A549 (cell line): ENCODE measurements around the gene GLCE.

Source experiments
- CHD4 ChIP-seq: fragments of 200-600 bp; sonication (generic); IDR thresholded peaks from 2 replicates; pipeline ENCODE4 v1.6.1; 2016; ENCODE audit warnings: antibody characterized with exemption, mild to moderate bottlenecking, borderline replicate concordance
- EP300 ChIP-seq, 2 experiments: fragments of >200 bp; sonication (Bioruptor Twin); formaldehyde crosslinking; IDR thresholded peaks; 2 replicates in 1 of 2; 3 replicates in 1 of 2; pipeline ENCODE4 v1.6.1; 2016 to 2017
- ESRRA ChIP-seq: fragments of 150-350 bp; IDR thresholded peaks from 2 replicates; pipeline ENCODE4 v1.6.1; 2014; ENCODE audit warnings: mild to moderate bottlenecking, low read length, borderline replicate concordance
- HOXB13 ChIP-seq: fragments of 250-450 bp; sonication (Bioruptor Pico); IDR thresholded peaks from 2 replicates; pipeline ENCODE4 v1.5.0; 2020; ENCODE audit warnings: low read depth, mild to moderate bottlenecking, moderate library complexity
- POLR2AphosphoS2 ChIP-seq: conservative IDR thresholded peaks from 2 replicates; pipeline ENCODE4 v1.6.1; 2012; ENCODE audit warnings: low read length, improper control_type of control experiment, inconsistent platforms
- TF ChIP-seq, protein P1 (sequence below): fragments of >200 bp; sonication (Bioruptor Twin); formaldehyde crosslinking; IDR thresholded peaks from 3 replicates; pipeline ENCODE4 v1.5.1; 2016
- TF ChIP-seq, protein P2 (sequence below): IDR thresholded peaks from 2 replicates; pipeline ENCODE4 v1.6.1; 2012
- TF ChIP-seq, protein P3 (sequence below): fragments of 450-650 bp; IDR thresholded peaks from 2 replicates; pipeline ENCODE4 v1.6.1; 2014; ENCODE audit warnings: antibody characterized with exemption

DNA sequence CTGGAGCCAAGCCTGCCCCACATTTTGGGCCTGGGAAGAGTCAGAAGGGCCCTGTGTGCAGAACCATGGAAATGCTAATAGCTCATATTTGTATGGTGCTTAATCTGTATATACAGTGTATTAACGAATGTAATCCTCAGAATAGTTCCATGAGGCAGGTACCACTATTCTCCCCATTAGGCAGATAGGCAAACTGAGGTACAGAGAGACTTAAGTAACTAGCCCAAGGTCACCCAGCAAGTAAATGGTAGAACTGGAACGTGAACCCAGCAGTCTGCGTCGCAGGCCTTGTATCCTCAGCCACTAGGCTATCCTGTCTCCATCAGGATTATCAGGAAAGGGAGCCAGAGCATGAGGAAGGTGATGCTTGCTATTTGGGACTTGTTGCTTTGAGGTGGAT, 28.0 kb upstream of the GLCE start:
- TF ChIP-seq CHD4 (no peak), HOXB13 (CRISPR knock-in tag) (no peak), POLR2AphosphoS2 (no peak), ESRRA (no peak), EP300 (IDR thresholded peaks at IDR 0.05) (no peak)
- TF ChIP-seq, protein P1, sequence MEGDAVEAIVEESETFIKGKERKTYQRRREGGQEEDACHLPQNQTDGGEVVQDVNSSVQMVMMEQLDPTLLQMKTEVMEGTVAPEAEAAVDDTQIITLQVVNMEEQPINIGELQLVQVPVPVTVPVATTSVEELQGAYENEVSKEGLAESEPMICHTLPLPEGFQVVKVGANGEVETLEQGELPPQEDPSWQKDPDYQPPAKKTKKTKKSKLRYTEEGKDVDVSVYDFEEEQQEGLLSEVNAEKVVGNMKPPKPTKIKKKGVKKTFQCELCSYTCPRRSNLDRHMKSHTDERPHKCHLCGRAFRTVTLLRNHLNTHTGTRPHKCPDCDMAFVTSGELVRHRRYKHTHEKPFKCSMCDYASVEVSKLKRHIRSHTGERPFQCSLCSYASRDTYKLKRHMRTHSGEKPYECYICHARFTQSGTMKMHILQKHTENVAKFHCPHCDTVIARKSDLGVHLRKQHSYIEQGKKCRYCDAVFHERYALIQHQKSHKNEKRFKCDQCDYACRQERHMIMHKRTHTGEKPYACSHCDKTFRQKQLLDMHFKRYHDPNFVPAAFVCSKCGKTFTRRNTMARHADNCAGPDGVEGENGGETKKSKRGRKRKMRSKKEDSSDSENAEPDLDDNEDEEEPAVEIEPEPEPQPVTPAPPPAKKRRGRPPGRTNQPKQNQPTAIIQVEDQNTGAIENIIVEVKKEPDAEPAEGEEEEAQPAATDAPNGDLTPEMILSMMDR = no peak
- TF ChIP-seq, protein P2, sequence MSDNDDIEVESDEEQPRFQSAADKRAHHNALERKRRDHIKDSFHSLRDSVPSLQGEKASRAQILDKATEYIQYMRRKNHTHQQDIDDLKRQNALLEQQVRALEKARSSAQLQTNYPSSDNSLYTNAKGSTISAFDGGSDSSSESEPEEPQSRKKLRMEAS = no peak
- TF ChIP-seq, protein P3, sequence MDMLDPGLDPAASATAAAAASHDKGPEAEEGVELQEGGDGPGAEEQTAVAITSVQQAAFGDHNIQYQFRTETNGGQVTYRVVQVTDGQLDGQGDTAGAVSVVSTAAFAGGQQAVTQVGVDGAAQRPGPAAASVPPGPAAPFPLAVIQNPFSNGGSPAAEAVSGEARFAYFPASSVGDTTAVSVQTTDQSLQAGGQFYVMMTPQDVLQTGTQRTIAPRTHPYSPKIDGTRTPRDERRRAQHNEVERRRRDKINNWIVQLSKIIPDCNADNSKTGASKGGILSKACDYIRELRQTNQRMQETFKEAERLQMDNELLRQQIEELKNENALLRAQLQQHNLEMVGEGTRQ = no peak
